Left renal cortex interstitium (tissue), 4 donors: ENCODE results near the gene NELFCD. TPM values are rescaled to one million over a fixed set of nuclear protein-coding genes. Genes with fewer than 3 reads are reported as not detected.
A peak's percentile ranks its signal among the peaks of the same experiment; 100 is the strongest.
"Not testable (repeated sequence)": the region's sequence is repeated elsewhere in the genome, so short reads cannot be mapped to it uniquely, and the experiment has no call there.

Source experiments
- DNase-seq, 4 donors: peaks; one replicate each; pipeline ENCODE4 v3.0.0-alpha.2; 2013; ENCODE audit warnings: low read depth in 4 of 4, low spot score in 2 of 4, missing footprints in 1 of 4
- polyA plus RNA-seq, 4 donors: library from polyadenylated mRNA; unstranded; fragments of 120-200 nt; gene quantifications; one replicate each; pipeline ENCODE4 v1.2.1, GENCODE V29; 2013; ENCODE audit not compliant: insufficient read length in 4 of 4

Gene NELFCD
- polyA plus RNA-seq, 4 donors: 108 to 159 (median 127) TPM

GRCh38 chr20:59020938-59021551 lies 40.0 kb downstream of the NELFCD start:
- DNase-seq: no peak

- no peak for DNase-seq
Measured at GRCh38 chr20:59022754-59023153, 41.7 kb downstream of the NELFCD start.

- DNase-seq: no peak
Measured at GRCh38 chr20:59023616-59024015, 42.6 kb downstream of the NELFCD start.

- DNase-seq: no peak
Measured at GRCh38 chr20:59024111-59024530, 43.1 kb downstream of the NELFCD start.

GRCh38 chr20:59025086-59025485 lies 44.0 kb downstream of the NELFCD start:
- DNase-seq: no peak

- DNase-seq: no peak
Measured at GRCh38 chr20:59025511-59025910, 44.5 kb downstream of the NELFCD start.

- DNase-seq: no peak
Measured at GRCh38 chr20:59026904-59027740, 46.1 kb downstream of the NELFCD start.

GRCh38 chr20:59027741-59028320 lies 46.8 kb downstream of the NELFCD start:
- no peak for DNase-seq

GRCh38 chr20:59028812-59029211 lies 47.8 kb downstream of the NELFCD start:
- DNase-seq: no peak

- no peak for DNase-seq
Measured at GRCh38 chr20:59030911-59031563, 50.0 kb downstream of the NELFCD start.

GRCh38 chr20:59031564-59032022 lies 50.5 kb downstream of the NELFCD start:
- no peak for DNase-seq

GRCh38 chr20:59032023-59032712 lies 51.1 kb downstream of the NELFCD start, which contains the start of gene ATP5F1E:
ATP5F1E (minus strand) TSS chr20:59032335; CDS start chr20:59032251, 84 bp downstream.
- peak; percentile 68 to 91 (median 85) for DNase-seq

GRCh38 chr20:59032713-59033059 lies 51.6 kb downstream of the NELFCD start:
- DNase-seq: peak in 1 of 4 donors; percentile 70

GRCh38 chr20:59033093-59033492 lies 52.0 kb downstream of the NELFCD start:
- no peak for DNase-seq

- no peak for DNase-seq
Measured at GRCh38 chr20:59033616-59034165, 52.6 kb downstream of the NELFCD start.

- no peak for DNase-seq
Measured at GRCh38 chr20:59035381-59035780, 54.3 kb downstream of the NELFCD start.

GRCh38 chr20:59037386-59037785 lies 56.3 kb downstream of the NELFCD start:
- DNase-seq: no peak

- DNase-seq: no peak
Measured at GRCh38 chr20:59039233-59039632, 58.2 kb downstream of the NELFCD start.

GRCh38 chr20:59040667-59041066 lies 59.6 kb downstream of the NELFCD start:
- no peak for DNase-seq

GRCh38 chr20:59041487-59041886 lies 60.4 kb downstream of the NELFCD start:
- DNase-seq: not testable (repeated sequence)
